HG02571 (cell line): Measurements from ENCODE around the gene RAD50.
"Not testable (repeated sequence)": the region's sequence is repeated elsewhere in the genome, so short reads cannot be mapped to it uniquely, and the experiment has no call there.

ENCODE experiments used
- ATAC-seq: cut with Tn5 transposase; IDR thresholded peaks from one replicate; pipeline ENCODE4 v1.9.1; 2021; ENCODE audit warnings: mild to moderate bottlenecking, moderate library complexity; ENCODE audit not compliant: unreplicated experiment

RAD50 gene

GRCh38 chr5:132691755-132692631 lies 135.2 kb downstream of the RAD50 start:
- not testable (repeated sequence) for ATAC-seq

GRCh38 chr5:132692632-132692967 lies 135.8 kb downstream of the RAD50 start:
- ATAC-seq = no peak
